ELF-1 (cell line): ENCODE data around the gene BCAS3.

Source experiments
- DNase-seq: peaks from one replicate; pipeline ENCODE4 v3.0.0-alpha.2; 2016; ENCODE audit warnings: low read depth, low spot score

Gene BCAS3

DNA sequence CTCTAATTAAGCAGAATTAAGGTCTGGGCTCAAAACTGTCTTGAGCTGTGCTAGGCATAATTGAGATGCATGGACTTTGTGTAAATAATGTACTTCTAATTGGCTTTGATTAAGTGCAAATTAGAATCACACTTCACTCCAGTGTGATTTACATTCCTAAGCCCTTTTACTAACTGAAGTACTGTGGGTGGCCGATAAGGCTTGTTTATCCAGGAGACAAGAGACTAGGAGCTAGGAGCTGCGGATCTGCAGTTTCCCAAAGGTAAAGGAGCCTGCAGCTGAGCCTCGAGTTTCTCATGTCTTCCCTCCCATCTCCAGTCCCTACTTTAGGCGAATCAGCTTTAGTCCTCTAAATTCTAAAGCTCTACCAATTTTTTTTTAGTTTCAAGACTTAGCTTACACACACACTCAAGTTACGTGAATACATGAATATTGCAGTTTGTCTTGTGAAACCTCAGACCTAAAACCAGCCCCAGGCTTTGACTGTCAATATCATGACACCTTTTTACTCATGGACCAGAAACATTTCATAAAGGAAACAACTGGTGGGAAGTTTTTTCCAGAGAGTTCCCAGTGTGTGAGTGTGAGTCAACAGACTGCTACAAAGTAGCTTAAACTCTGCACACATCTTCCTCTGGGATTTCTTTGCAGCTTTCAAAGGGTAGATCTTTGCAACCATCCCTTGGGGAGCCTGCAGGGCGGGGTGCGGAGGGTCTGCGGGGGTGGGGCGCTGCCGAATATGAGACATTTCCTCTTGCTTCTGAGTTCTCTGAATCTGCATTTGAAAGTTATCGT, 608.1 kb downstream of the BCAS3 start:
- peak; percentile 39 for DNase-seq

DNA sequence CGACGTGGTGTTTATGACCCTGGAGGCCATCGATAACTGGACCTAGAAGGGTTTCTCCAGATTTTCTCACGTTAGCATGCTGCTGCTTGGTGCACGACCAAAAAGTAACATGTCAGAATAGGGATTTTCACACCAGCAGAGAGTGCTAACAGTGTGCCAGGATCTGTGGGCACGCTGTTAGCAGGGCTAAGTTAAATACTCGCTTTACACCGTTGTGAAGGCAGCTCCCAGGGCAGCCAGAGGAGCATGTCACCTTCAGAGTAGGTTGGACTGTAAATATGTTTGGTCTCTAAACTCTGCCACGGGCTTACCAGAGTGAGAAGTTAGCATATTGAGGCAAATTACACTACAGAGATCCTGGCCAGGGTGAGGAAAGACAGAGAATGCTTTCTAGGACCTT, 608.8 kb downstream of the BCAS3 start:
- no peak for DNase-seq

DNA sequence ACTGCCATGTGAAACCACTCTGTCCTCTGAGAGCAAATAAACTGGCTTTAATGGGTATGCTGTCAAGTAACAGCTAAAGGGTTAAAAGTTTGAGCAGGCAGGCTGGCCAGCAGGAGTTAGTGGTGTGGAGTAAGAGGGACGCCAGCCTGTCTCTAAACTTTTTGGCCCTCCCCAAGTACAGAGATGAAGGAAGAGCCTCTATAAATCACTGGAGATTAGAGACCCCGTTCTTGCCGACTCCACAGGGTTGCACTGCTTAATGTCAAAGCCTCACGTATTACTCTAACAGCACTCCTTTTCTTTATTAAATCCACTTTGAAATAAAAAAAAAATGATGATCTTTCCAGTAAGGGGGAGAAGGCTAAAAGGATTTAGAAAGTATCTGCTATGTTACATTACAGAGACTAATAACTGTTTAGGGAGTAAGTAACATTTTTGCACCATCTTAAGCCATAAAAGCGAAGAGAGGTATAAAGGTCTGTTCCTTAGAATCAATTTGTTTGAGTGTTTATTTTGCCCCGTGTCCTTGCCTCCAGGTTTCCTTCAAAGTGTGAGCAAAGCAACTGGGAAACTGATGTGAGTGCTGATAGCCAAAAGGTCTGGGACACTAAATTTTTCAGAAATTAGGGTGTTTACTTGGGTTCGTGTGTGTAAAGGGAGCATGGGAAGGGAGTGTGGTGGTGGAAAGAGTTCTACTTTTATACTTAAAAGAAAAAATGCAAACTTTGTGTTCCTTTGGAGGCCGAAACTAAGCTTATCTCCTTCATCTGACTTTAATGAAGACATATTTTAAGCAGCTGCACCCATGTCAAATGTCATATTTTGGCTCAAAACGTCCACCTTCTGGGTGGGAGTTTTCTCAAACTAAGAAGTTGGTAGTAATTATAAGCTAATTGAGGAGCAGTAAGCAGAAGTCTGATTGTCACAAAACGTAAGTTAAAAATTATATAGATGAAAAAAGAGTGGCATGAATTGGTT, 612.0 kb downstream of the BCAS3 start:
- DNase-seq: peak; percentile 56

DNA sequence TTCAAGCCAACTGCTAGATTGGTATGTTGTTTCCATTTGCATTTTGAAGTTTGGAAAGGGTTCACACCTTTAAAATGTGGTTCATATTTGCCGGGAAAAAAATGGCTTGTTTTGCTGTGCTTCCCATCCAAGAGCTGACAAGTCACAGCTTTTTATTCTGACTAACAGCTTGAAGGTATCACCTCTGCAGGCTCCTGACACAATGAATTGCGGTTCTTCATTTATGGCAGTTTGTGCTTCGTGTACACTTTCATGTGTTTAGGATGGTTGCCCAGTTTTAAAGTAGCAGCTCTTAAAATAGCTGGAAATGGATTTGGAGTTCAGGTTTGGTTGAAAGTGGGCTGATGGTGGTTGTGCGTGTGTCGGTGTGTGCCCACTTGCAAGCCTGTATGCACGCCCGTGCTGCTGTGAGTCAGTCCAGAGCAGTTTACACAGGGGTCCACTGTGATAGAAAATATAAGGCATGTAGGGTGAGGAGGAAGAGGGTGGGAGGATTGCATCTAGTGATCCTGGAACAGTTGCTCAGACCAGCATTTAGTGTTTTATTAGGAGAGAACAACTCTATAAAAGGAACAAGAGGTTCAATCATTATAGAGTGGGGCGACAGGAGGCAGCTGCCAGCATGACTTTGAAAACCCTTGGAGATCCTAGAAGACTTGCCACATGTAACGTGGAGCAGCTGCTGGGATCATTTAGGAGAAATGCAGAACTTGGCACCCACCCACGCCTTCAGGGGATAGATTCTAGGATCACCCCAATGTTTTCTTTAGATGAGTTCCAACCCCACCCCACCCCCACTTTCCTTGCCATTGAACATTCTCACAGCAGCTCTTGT, 614.0 kb downstream of the BCAS3 start:
- DNase-seq: no peak

DNA sequence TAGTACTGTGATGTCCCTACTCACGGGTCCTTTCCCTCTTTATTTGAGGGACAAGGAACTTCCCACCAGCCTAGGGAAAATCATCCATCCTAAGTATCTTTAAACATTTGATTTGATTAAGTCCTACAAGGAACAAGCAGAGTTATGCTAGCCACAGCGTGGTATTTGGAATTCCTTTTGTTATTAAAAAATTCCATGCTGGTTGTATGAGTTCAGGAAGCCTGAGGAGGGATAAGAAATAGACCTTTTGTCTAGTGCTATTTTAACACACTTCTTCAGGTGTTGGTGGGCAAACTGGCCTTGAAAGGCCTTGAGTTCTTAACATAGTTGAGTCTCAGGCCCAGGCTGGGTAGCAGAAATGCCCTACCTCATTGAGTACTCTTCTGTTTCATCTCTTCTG, 616.6 kb downstream of the BCAS3 start:
- no peak for DNase-seq

DNA sequence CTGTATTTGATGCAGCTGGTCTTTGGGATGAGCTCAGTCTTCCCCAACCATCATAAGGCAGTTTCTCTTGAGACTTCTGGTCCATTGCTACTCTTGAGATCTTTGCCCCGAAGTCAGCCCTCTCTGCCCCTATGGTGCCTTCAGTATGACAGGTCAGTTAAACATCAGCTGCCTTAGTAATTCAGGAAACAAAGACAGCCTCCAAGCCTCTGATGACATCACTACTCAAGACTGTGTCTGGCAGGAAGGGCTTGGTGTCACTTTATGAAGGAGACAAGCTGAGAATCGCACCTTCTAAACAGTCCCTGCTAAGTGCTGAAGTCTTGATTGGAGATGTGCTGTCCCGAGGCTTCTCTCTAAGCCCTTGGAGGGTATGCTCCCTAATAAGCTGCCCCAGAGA, 617.1 kb downstream of the BCAS3 start:
- peak; percentile 78 for DNase-seq

DNA sequence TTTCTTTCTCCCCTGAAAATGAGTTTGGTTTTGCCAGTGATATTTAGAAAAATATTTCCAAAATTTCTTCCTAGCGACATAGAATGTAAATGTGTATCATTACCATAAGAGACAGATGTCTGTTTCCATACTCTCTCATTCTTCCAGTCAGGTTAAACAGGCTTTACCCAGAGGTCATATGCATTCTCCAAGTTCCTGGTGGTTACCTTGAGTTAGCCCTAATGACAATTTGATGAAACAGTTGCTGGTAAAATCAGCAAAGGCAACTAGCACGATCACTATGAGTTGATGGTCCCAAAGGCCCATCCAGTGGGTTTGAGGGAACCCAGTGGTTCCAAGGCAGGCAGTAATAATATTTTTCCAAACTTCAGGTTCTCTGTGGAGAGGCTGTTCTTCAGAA, 618.4 kb downstream of the BCAS3 start:
- DNase-seq: no peak

DNA sequence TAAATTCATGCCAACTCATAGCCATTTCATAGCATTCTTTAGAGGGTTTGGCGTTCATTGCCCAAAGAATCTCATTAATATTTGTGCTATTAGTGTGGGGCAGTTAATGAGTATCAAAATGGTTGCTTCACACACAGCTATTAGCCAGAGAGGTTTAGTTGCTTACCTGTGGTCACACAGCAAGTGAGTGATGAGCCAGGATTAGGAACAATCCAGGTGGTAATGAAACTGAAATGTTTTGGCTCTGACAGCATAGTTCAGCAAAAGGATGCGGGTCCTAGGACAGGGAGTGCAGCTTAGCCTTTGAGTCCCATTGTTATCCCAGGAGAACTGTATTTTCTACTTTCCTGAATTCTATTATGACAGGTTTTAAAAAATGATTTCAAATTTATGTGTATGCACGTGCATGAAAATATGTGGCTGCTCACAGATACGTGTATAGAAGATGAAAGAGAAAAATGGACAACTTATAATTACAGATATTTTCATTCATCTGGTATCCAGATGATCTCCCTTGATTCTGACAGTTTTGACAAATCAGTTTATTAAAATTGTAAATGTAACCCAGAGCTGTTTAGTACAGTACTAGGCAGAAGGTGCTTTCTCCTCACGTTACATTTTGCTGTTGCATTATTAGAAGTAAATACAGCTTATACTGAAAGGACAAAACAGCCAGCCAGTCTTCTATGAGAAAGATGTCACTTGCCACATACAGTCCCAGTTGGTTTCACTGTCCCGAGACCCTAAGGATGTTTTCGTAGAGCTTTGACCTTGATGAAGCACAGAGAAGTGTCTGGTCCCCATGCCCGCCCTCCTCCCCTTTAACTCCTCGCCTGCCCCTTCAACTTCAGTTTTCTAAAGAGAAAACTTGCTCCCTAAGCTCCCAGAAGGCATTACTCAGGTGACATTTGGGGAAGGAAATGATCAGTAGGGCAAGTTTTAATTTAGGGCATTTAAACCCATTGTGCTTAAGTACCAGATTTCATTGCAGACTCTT, 622.2 kb downstream of the BCAS3 start:
- no peak for DNase-seq

DNA sequence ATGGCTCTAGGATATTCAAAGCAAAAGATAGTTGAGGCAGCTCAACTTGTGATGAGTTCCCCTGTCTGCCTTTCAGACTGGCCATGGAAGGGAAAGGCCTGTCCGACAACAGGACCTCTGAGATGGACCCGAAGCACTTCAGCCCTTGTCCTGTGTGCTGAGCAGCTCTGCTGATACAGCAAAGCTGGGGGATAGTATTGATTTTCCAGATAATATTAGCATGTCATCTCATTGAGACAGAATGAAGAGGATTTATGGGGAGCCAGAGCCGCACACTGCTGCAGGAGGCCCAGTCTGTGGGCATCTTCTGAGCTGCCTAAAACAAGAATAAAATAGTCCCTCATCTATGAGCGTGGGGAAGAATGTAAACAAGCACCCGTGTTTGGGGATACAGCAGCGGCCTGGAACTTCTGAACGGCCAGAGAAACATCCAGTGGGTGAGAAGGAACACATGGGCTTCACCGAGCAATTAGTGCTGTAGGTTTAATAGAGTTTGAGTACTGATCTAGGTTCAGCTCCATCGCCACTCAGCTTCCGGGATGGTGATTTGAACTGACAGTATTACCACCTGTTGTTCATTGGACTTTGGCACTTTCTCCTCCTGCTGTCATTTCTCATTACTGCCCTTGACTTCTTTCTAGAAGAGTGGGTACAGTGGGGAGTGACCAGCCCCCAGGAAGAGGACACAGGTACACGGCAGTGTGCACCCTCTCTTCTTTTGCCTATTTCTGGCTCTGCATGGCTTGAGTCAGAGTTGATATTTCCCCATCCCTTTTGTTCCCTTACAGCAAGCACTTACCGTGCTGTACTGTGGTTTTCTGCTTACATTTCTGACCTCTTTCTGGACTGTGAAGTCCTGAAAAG, 625.5 kb downstream of the BCAS3 start:
- DNase-seq: no peak

DNA sequence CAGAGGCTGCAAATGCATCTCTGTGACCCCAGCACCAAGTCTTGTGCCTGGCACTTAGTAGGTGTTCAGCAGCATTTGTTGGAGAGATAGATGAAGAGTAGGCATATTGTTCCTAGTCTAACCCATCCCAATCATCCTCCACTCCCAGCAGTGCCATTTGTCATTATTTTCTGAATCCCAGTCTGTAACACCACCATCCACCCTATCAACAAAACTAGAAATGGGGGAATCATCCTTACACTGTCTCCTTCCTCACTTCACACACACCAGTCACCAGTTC, 626.1 kb downstream of the BCAS3 start:
- DNase-seq: no peak

DNA sequence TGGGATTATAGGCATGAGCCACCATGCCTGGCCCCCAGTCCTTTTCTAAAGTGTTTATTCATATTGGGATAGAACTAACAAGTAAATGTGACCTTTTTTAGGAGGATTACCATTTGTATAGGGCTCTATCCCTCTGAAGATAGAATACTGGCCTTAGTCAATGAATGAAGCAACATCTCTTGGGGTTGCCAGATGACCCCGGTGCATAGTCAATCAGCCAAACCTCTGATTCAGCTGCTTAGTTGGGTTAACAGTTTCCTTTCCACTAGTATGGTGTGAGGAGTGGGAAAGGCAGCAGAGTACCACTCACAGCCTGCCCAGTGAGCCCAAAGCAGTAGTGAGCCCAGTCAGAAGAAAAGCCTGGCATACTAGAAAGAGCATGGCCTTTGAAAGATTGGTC, 627.4 kb downstream of the BCAS3 start:
- no peak for DNase-seq

DNA sequence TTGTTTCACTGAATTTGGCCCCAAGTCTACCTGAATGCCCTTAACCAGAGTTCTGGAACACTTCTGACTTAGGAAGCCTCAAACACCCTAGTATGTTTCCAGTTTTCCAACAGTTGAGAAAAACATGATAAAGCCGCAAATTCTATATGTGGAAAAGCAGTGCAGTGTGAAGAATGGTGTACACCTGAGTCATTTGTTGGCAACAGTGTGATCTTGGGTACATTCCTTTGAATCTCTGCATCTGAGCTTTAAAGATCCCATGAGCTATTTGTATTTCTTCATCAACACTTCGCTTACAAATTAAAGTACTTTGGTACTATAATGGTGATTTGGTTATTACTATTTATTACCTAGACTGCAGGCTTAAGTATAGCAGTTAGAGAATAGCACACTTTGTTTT, 628.4 kb downstream of the BCAS3 start:
- no peak for DNase-seq

DNA sequence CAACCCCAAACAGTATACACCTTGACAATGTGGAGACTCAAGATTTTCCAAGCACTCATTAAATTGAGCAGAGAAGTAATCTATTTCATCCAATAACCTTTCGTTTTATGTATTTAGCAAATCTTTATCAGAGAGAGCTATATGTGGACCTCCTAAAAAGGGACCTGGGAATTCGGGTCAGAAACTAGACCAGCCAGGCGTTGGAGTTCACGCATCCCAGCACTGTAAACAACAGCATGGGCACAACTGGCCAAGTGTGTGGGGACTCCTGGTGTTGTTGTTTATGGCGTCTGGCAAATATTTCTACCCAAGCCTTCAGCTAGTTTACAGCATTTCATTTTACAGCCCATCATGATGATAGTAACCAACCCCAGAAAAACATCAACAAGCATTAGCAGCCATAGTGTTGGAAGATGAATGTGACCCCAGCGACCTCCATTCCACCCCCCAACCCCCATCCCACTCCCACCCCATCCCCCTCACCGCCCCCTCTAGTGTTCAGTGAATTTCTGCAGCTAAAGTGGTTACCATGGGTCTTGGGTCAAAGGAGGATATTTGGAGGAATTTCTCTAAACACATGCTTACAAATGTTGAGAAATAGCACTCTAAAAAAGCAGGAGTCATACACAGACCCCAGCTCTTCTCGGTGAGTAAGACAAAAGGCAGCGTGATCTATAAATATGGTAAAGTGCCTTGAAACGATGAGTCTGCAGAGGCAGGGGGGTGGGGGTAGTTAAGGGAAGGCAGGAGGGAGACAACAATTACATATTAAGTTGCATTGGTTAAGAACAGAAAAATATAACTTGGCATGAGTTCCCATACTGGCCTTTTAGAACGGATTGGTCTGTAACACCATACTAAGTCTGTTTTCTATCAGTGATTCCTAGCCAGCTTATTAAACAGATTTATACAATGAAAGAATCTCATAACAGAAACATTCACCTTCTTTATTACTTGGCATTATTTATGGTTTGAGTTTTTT, 630.5 kb downstream of the BCAS3 start:
- DNase-seq: no peak

DNA sequence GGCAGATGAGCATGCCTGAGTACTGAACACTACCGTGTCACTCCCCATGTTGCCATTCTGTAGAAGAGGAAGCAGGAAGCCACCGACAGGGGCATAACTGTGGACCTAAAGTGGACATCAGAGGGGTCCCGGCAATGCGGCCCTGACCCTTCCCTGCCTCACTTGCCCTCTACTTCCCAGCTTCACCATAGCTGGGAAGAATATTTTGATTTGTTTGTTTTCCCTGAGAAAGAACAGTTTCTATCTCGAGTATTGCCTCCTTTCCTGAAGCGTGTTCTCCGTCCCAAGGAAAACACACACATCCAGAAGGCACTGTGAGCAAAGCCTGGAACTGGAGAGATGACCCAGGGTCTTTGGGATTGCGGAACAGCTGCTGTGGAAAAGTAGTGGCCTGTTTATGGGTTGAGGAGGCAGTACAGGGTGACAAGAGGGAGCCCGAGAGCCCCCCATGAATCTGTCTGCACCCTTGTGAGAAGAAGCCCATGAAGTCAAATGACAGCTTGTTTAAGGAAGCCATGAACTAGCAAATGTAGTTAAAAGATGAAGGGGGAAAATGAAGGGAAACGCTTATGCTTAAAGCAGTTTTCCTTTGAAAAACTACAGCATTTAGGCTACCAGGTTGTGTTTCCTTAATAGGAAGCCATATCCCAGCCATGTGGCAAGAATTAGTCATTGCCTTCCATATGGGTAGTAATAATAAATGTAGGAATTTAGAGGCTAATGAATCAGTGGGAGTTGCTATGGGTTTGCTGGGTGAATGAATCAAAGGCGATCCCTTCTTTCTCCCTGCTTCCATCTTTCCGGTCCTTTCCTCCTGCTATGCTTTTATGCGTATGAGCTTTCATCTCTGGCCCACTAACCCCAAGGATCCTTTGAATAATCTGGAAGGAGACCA, 632.0 kb downstream of the BCAS3 start:
- DNase-seq: no peak

DNA sequence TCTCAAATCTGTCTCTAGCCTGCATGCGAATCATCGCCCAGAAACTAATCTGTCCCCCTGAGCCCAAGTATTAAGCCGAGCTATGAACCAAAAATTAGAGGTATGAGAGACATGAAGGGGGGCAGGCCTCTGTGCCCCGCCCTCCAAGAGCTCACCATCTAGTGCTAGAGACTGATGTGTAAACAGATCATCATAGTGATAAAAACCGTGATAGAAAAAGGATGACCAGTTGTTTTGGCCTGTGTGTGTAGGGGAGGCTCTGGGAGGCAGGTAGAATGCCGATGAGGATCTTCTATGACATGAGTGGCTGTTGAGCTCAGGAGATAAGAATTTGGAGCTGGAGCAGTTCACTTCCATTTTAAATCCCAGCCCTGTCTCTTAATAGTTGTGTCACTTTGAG, 632.9 kb downstream of the BCAS3 start:
- no peak for DNase-seq

DNA sequence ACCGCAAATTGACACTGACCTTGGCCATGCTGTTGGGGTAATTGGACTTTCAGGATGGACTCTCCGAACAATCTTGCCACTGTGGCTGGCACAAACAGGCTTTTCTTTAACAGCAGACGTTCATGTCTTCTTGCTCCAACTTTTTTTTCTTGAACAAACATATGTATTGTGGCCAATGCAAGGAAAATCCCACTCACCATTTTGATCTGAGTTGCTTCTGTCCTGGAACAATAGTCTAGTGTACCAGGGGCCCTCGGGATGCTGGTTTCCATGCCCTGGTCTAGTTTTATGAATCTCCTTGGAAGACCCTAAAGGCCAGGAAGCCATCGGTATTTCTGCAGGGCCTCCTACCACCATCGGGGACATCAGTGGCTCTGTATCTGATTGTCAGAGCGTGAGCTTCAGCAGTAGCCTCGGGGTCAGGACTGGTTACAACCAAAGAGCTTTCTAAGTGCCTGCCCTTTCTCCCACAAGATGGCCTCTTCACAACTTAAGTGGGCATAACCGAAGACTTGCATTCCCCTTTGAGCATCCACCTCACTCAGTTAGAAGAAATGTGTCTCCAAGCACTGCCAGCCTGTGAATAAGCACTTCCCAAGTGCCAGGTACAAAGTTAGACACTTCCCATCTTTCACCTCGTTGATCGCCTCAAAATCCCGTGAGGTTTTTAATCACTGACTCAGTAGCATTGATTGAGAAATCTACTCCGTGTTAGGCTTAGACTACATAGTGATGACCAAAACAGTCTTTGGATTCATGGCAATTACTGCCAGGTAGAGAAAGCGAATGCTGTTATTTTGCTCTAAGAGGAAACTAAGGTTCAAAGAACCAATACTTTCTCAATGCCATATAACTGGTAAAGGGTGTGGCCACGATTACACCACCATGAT, 635.0 kb downstream of the BCAS3 start:
- DNase-seq: no peak
